ENCODE measurements around the gene NUBP2. TPM values are rescaled to one million over a fixed set of nuclear protein-coding genes. Genes with fewer than 3 reads are reported as not detected.

The NUBP2 gene
- total RNA-seq, 2 experiments from 2014 or later, result 37.9 to 42.4 TPM

DNA sequence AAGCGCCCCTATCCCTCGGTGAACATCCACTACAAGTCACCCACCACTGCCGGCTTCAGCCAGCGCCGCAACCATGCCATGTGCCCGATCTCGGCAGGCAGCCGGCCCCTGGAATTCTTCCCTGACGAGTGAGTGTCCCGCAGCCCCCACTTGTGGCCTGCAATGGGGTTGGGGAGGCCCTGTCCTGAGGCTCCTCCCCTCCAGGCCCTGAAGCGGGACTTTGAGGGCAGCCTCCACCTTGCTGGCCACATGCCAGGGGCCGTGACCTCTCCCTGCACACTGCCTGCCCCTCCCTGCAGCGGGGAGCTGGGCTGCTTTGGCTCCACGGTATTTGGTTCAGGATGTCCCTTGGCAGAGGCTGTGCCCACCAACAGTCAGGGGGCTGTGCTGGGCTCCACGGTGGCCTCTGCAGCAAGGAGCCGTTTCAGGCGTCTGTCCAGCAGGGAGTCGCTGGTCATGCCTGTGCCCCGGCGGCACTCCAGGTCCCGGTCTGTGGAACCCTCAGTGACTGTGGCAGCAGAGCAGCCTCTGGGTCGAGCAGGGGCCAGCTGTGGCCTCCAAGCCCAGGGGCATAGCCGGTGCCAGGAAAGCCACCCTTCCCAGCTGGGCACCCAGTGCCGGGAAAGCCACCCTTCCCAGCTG, 19.8 kb upstream of the NUBP2 start:
- no peaks in the 10 kb centered on the region for H3K9me3 Mint-ChIP-seq
- H3K4me3 Mint-ChIP-seq, result no peak overlapping the region
- H3K36me3 Mint-ChIP-seq (ENCODE audit: low read depth), result peaks cover 4% of the 10 kb centered on the region
- intact Hi-C loops (cut with micrococcal nuclease), result no loop called here
- H3K4me1 Mint-ChIP-seq (ENCODE audit: low read depth), result no peaks in the 10 kb centered on the region
- CTCF ChIA-PET, result no interaction called here
- H3K27ac Mint-ChIP-seq, result no peak overlapping the region
- DNase-seq, result no peak
- H3K27me3 Mint-ChIP-seq (ENCODE audit: low read depth), result no peaks in the 10 kb centered on the region

DNA sequence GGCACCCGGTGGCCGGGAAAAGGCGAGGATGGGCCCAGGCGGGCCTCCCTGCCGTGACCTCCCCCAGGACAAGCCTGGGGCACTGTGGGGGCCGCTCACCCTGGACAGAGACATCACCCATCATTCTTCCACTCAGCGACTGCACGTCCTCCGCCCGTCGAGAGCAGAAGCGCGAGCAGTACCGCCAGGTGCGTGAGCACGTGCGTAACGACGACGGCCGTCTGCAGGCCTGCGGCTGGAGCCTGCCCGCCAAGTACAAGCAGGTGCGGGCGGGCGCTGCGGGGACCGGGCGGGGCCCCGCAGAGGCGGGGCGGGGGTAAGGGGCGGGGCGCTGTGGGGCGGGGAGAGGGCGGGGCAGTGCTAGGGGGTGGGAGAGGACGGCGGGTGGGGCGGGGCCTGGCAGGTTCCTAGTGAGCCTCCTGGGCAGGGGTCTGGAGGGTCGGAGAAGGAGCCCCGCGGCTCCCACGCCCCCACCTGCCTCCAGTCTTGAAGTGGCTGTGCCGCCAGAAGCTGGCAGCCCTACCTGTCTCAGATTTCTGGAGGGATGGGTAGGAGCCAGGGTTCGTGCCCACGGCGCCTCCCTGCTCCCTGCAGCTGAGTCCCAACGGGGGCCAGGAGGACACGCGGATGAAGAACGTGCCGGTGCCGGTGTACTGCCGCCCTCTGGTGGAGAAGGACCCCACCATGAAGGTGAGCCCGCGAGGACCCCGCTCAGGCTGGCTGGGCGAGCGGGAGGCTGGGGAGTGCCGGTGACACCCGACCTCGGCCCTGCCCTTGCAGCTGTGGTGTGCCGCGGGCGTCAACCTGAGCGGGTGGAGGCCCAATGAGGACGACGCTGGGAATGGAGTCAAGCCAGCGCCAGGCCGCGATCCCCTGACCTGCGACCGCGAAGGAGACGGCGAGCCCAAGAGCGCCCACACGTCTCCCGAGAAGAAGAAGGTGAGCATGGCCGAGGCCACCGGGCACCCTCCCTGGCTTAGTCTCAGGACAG, 18.9 kb upstream of the NUBP2 start:
- Mint-ChIP-seq H3K9me3 (no peaks in the 10 kb centered on the region), H3K27me3 (ENCODE audit: low read depth) (no peaks in the 10 kb centered on the region), H3K36me3 (ENCODE audit: low read depth) (peaks cover 7% of the 10 kb centered on the region), H3K4me1 (ENCODE audit: low read depth) (no peaks in the 10 kb centered on the region), H3K27ac (no peak overlapping the region), H3K4me3 (no peak overlapping the region)
- CTCF ChIA-PET, result no interaction called here
- no peak for DNase-seq
- intact Hi-C loops (cut with micrococcal nuclease), result no loop called here

DNA sequence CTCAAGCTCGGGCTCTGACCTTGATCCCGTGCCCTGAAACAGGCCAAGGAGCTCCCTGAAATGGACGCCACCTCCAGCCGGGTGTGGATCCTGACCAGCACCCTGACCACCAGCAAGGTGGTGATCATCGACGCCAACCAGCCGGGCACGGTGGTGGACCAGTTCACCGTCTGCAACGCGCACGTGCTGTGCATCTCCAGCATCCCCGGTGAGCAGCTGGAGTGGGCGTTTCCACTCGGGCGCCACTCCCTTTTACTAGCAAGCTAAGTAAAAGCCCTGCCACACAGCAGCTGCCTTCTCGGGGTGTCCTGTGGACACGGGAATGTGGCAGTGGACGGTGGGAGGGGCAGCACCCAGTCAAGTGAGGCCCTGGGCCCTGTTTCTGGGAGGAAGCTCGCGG, 17.8 kb upstream of the NUBP2 start:
- DNase-seq, result no peak
- Mint-ChIP-seq H3K27me3 (ENCODE audit: low read depth) (no peaks in the 10 kb centered on the region), H3K9me3 (no peaks in the 10 kb centered on the region), H3K36me3 (ENCODE audit: low read depth) (peaks cover 7% of the 10 kb centered on the region), H3K4me3 (no peak overlapping the region), H3K27ac (no peak overlapping the region), H3K4me1 (ENCODE audit: low read depth) (no peaks in the 10 kb centered on the region)
- intact Hi-C loops (cut with micrococcal nuclease), result no loop called here
- CTCF ChIA-PET, result no interaction called here

DNA sequence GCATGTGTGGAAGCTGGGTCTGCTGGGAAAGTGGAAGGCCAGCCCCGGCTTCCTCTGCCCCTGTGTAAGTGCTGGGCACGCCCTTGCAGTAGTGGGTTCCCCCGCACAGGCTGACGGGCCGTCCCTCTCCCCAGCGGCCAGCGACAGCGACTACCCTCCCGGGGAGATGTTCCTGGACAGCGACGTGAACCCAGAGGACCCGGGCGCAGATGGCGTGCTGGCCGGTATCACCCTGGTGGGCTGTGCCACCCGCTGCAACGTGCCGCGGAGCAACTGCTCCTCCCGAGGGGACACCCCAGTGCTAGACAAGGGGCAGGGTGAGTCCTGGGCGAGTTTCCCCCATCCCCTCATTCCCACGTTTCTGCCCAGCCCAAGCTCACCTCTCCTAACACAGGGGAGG, 16.9 kb upstream of the NUBP2 start:
- no peaks in the 10 kb centered on the region for H3K27me3 Mint-ChIP-seq (ENCODE audit: low read depth)
- peaks cover 7% of the 10 kb centered on the region for H3K36me3 Mint-ChIP-seq (ENCODE audit: low read depth)
- DNase-seq, result no peak
- CTCF ChIA-PET, result no interaction called here
- intact Hi-C loops (cut with micrococcal nuclease), result no loop called here
- no peaks in the 10 kb centered on the region for H3K4me1 Mint-ChIP-seq (ENCODE audit: low read depth)
- H3K4me3 Mint-ChIP-seq, result no peak overlapping the region
- no peaks in the 10 kb centered on the region for H3K9me3 Mint-ChIP-seq
- H3K27ac Mint-ChIP-seq, result no peak overlapping the region

DNA sequence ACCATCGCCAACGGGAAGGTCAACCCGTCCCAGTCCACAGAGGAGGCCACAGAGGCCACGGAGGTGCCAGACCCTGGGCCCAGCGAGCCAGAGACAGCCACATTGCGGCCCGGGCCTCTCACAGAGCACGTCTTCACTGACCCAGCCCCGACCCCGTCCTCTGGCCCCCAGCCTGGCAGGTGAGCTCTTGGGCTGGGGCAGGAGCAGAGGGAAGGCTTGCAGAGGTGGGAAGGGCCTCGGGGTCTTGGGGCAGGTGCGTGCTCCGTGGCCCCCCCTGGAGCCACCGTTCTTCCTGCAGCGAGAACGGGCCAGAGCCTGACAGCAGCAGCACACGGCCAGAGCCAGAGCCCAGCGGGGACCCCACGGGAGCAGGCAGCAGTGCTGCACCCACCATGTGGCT, 16.5 kb upstream of the NUBP2 start:
- H3K36me3 Mint-ChIP-seq (ENCODE audit: low read depth), result peaks cover 6% of the 10 kb centered on the region
- H3K27me3 Mint-ChIP-seq (ENCODE audit: low read depth), result no peaks in the 10 kb centered on the region
- no peak overlapping the region for H3K27ac Mint-ChIP-seq
- no peak overlapping the region for H3K4me3 Mint-ChIP-seq
- H3K9me3 Mint-ChIP-seq, result no peaks in the 10 kb centered on the region
- no peaks in the 10 kb centered on the region for H3K4me1 Mint-ChIP-seq (ENCODE audit: low read depth)
- DNase-seq, result no peak
- intact Hi-C loops (cut with micrococcal nuclease), result no loop called here
- CTCF ChIA-PET, result no interaction called here

DNA sequence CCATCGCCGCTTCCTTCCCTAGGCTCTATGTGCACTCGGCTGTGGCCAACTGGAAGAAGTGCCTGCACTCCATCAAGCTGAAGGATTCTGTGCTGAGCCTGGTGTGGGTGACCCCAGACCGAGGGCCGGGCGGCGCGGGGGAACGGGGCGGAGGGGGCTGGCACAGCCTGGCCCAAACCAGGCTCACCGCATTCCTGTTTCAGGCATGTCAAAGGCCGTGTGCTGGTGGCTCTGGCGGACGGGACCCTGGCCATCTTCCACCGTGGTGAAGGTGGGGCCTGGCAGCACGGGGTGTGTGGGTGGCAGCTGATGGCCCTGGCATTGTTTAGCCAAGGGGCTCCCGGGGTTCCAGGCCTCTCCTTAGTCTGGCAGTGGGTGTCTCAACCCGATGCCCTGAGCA, 16.1 kb upstream of the NUBP2 start:
- H3K27me3 Mint-ChIP-seq (ENCODE audit: low read depth), result no peaks in the 10 kb centered on the region
- no peaks in the 10 kb centered on the region for H3K4me1 Mint-ChIP-seq (ENCODE audit: low read depth)
- intact Hi-C loops (cut with micrococcal nuclease), result no loop called here
- no peak overlapping the region for H3K27ac Mint-ChIP-seq
- H3K4me3 Mint-ChIP-seq, result no peak overlapping the region
- no peak for DNase-seq
- no peaks in the 10 kb centered on the region for H3K9me3 Mint-ChIP-seq
- CTCF ChIA-PET, result no interaction called here
- peaks cover 5% of the 10 kb centered on the region for H3K36me3 Mint-ChIP-seq (ENCODE audit: low read depth)

DNA sequence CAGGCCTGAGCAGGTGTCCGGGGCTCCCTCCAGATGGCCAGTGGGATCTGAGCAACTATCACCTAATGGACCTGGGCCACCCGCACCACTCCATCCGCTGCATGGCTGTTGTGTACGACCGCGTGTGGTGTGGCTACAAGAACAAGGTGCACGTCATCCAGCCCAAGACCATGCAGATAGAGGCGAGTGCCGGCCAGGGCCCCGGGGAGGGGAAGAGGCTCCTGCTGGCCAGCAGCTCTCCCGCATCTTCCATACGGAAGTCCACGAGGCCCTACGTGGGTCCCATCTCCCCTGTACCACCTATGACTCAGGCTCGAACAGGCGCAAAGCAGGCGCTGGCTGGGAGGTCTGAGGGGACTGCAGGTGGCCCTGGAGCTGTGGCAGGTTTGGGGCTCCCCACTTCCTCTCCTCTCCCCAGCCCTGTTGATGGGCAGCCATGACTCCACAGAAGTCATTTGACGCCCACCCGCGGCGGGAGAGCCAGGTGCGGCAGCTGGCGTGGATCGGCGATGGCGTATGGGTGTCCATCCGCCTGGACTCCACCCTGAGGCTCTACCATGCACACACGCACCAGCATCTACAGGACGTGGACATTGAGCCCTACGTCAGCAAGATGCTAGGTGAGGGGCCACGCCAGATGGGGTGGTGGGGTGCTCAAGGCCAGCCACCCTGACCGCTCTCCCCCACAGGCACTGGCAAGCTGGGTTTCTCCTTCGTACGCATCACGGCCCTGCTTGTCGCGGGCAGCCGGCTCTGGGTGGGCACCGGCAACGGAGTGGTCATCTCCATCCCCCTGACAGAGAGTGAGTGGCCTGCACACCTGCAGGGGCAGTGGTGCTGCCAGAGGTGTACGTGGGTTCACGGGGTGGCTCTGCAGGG, 15.4 kb upstream of the NUBP2 start:
- DNase-seq, result no peak
- Mint-ChIP-seq H3K9me3 (no peaks in the 10 kb centered on the region), H3K27ac (no peak overlapping the region), H3K36me3 (ENCODE audit: low read depth) (peaks cover 12% of the 10 kb centered on the region), H3K27me3 (ENCODE audit: low read depth) (no peaks in the 10 kb centered on the region), H3K4me3 (no peak overlapping the region), H3K4me1 (ENCODE audit: low read depth) (no peaks in the 10 kb centered on the region)
- CTCF ChIA-PET, result no interaction called here
- intact Hi-C loops (cut with micrococcal nuclease), result no loop called here

DNA sequence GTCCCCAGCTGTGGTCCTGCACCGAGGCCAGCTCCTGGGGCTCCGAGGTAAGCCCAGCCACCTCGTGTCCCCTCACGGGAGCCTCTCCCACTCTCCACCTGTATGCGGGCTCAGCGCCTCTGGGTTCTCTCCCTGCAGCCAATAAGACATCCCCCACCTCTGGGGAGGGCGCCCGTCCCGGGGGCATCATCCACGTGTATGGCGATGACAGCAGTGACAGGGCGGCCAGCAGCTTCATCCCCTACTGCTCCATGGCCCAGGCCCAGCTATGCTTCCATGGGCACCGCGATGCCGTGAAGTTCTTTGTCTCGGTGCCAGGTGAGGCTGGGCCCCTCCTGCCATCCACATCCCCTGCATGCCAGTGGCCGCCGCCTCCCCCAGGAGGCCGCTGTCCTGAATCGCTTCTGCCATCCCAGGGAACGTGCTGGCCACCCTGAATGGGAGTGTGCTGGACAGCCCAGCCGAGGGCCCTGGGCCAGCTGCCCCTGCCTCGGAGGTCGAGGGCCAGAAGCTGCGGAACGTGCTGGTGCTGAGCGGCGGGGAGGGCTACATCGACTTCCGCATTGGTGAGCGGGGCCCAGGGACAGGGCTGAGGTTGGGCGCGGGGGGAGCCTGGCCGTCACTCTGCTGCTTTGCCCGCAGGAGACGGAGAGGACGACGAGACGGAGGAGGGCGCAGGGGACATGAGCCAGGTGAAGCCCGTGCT, 14.5 kb upstream of the NUBP2 start:
- intact Hi-C loops (cut with micrococcal nuclease), result no loop called here
- H3K9me3 Mint-ChIP-seq, result no peaks in the 10 kb centered on the region
- no peak for DNase-seq
- H3K27ac Mint-ChIP-seq, result peak overlapping the region; percentile 13
- H3K4me3 Mint-ChIP-seq, result no peak overlapping the region
- peaks cover 15% of the 10 kb centered on the region for H3K36me3 Mint-ChIP-seq (ENCODE audit: low read depth)
- H3K4me1 Mint-ChIP-seq (ENCODE audit: low read depth), result no peaks in the 10 kb centered on the region
- no peaks in the 10 kb centered on the region for H3K27me3 Mint-ChIP-seq (ENCODE audit: low read depth)
- CTCF ChIA-PET, result no interaction called here

DNA sequence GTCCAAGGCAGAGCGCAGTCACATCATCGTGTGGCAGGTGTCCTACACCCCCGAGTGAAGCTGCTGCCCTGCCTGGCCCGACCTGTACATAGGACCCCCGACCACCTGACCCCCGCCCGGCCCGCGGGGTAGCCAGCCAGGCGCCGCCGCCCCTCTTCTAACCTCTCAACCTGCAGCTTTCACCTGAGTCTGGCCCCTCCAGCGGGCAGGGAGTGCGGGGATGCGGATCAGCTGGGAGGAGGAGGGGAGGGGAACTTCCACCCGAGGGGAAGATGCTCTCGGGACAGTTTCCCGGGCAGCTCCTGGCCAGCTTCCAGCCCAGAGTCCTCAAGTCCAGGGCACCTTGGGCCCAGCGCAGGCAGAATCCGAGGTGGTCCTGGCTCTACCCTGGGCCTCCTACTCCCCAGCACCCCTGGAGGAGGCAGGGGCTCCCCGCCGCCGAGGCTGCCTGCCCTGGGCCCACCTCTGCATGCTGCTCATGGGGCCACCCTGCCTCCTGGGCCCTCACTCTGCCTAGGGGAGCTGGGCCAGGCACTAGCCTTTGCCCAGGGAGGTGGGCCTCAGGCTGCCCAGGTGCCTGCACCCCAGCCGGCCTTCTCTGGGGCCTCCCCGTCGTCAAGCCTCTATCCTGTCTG, 13.9 kb upstream of the NUBP2 start:
- peaks cover 15% of the 10 kb centered on the region for H3K36me3 Mint-ChIP-seq (ENCODE audit: low read depth)
- CTCF ChIA-PET, result no interaction called here
- H3K27me3 Mint-ChIP-seq (ENCODE audit: low read depth), result no peaks in the 10 kb centered on the region
- intact Hi-C loops (cut with micrococcal nuclease), result no loop called here
- H3K4me3 Mint-ChIP-seq, result no peak overlapping the region
- no peaks in the 10 kb centered on the region for H3K9me3 Mint-ChIP-seq
- no peak overlapping the region for H3K27ac Mint-ChIP-seq
- no peak for DNase-seq
- peaks cover 1% of the 10 kb centered on the region for H3K4me1 Mint-ChIP-seq (ENCODE audit: low read depth)

DNA sequence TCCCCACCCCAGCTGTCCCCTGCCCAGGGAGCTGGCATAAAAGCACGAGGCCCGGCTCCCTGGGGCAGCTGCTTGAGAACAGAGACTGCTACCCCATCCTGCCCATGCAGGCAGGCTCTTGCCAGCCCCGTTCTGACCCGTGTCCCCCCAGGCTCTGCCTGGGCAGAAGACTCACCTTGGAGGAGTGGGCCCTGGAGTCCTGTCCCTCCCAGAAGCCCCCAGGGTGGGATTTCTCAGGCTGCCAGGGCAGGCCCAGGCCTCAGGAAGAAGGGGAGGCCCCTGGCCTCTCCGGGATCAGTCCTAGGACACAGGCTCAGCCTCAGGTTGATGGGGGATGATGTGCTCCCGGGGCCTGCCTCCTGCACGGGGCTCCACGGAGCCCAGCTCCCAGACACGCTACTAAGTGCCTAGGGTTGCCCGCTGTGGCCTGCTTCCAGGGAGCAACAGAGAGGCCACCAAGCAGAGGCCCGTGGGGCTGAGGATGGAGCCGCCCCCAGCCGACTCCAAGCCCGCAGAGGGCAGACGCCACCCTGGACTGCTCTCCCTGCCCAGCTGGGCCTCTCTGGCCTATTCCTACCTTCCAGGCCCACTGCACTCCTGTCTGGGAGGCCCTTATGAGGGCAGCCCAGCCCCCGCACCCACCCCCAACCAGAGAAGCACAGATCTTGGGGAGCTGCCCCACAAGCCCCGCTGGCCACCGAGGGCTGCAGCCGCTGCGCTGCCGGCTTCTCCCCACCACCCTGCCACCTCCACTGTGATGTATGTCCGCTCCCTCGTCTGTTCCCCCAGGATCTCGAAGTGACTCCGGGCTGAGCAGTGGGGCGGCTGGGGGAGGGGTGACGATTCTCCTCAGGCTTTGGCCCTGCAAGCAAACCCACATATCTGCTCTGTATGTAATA, 13.1 kb upstream of the NUBP2 start:
- intact Hi-C loops (cut with micrococcal nuclease), result loop anchor here (5.0 kb wide), 2 partner anchors 173 to 347 kb away; partner anchors contain the start of genes MSRB1 and UQCC4
- CTCF ChIA-PET, result no interaction called here
- peaks cover 15% of the 10 kb centered on the region for H3K36me3 Mint-ChIP-seq (ENCODE audit: low read depth)
- no peaks in the 10 kb centered on the region for H3K27me3 Mint-ChIP-seq (ENCODE audit: low read depth)
- H3K4me1 Mint-ChIP-seq (ENCODE audit: low read depth), result peaks cover 3% of the 10 kb centered on the region
- no peaks in the 10 kb centered on the region for H3K9me3 Mint-ChIP-seq
- peak overlapping the region; percentile 80 for H3K27ac Mint-ChIP-seq
- H3K4me3 Mint-ChIP-seq, result peak overlapping the region; percentile 93
- DNase-seq, result no peak

Data from activated naive CD4-positive, alpha-beta T cell treated with anti-CD3 and anti-CD28 coated beads for 36 hours (primary cell).